ENCODE measurements around the gene LBX2. TPM values are rescaled to one million over a fixed set of nuclear protein-coding genes. Genes with fewer than 3 reads are reported as not detected.
A peak's percentile ranks its signal among the peaks of the same experiment; 100 is the strongest.

The LBX2 gene
- total RNA-seq, 5 donors from 2014 or later (not counting 1 experiment from before 2014, with no cell fraction given), result 0.32 to 0.73 (median 0.66) TPM; not detected in 1

- H3K4me3 ChIP-seq (ENCODE audit: control insufficient read depth in 1 of 2, extremely low read depth in 1 of 2, low read length in 1 of 2), result peak overlapping the region; percentile 45 to 67
- Mint-ChIP-seq H3K27ac (peak overlapping the region; percentile 16 to 60), H3K36me3 (peaks cover 26% of the 10 kb centered on the region), H3K27me3 (peaks cover 55 to 78% of the 10 kb centered on the region in 2 donors), H3K4me3 (peak overlapping the region; percentile 67 to 70 (median 68)), H3K4me1 (peaks cover 50 to 75% (median 64%) of the 10 kb centered on the region in 3 donors), H3K9me3 (no peaks in the 10 kb centered on the region)
- peaks cover 21 to 94% of the 10 kb centered on the region in 2 experiments for H3K27me3 ChIP-seq (replicated peaks in 1 of 2; ENCODE audit: control insufficient read depth in 2 of 2, extremely low read depth in 1 of 2, insufficient read depth in 2 of 2, low read length in 1 of 2)
- ATAC-seq (replicated peaks in 1 of 4) (no peak), DNase-seq (no peak)
- CTCF ChIA-PET, result interaction anchor here in 1 of 2 donors (0.5 kb wide), 1 partner anchor 753 kb away, joined by 5 read pairs; no protein-coding TSS in a partner anchor
- POLR2A ChIA-PET, result no interaction called here
- H3K9me3 ChIP-seq, result no peaks in the 10 kb centered on the region
- no peak overlapping the region for H3K27ac ChIP-seq (ENCODE audit: low read length)
- H3K4me1 ChIP-seq (ENCODE audit: control insufficient read depth in 1 of 2, extremely low read depth in 1 of 2, insufficient read depth in 2 of 2, low read length in 2 of 2), result peaks cover 11 to 72% of the 10 kb centered on the region in 2 experiments
- WGBS (ENCODE audit: insufficient coverage), result 19% methylated on average over 16 of the region's 32 CpGs
- H3K36me3 ChIP-seq (ENCODE audit: control insufficient read depth in 2 of 2, extremely low read depth in 1 of 2, insufficient read depth in 1 of 2, low read length in 1 of 2), result peaks cover 9 to 15% of the 10 kb centered on the region in 2 donors
Observed at GRCh38 chr2:74502147-74502719, 2.8 kb upstream of the LBX2 start.

GRCh38 chr2:74501335-74502071 is 2.1 kb upstream of the LBX2 start:
- Mint-ChIP-seq H3K36me3 (peaks cover 22% of the 10 kb centered on the region), H3K4me1 (peaks cover 43 to 68% (median 57%) of the 10 kb centered on the region in 3 donors), H3K27ac (no peak overlapping the region), H3K4me3 (peak overlapping the region; percentile 67 to 70 (median 68)), H3K9me3 (no peaks in the 10 kb centered on the region), H3K27me3 (peaks cover 54 to 78% of the 10 kb centered on the region in 2 donors)
- 87% methylated on average over 12 of the region's 18 CpGs for WGBS (ENCODE audit: insufficient coverage)
- POLR2A ChIA-PET, result no interaction called here
- Histone ChIP-seq H3K4me1 (ENCODE audit: control insufficient read depth in 1 of 2, extremely low read depth in 1 of 2, insufficient read depth in 2 of 2, low read length in 2 of 2) (peaks cover 9 to 66% of the 10 kb centered on the region in 2 experiments), H3K27ac (ENCODE audit: low read length) (no peak overlapping the region), H3K4me3 (ENCODE audit: control insufficient read depth in 1 of 2, extremely low read depth in 1 of 2, low read length in 1 of 2) (no peak overlapping the region), H3K9me3 (no peaks in the 10 kb centered on the region), H3K36me3 (ENCODE audit: control insufficient read depth in 2 of 2, extremely low read depth in 1 of 2, insufficient read depth in 1 of 2, low read length in 1 of 2) (peaks cover 9 to 15% of the 10 kb centered on the region in 2 donors), H3K27me3 (replicated peaks in 1 of 2; ENCODE audit: control insufficient read depth in 2 of 2, extremely low read depth in 1 of 2, insufficient read depth in 2 of 2, low read length in 1 of 2) (peaks cover 23 to 89% of the 10 kb centered on the region in 2 experiments)
- CTCF ChIA-PET, result interaction anchor here in 1 of 2 donors (0.5 kb wide), 2 partner anchors 100 to 752 kb away, joined by 4 to 5 read pairs; no protein-coding TSS in a partner anchor
- no peak for DNase-seq
- no peak for ATAC-seq (replicated peaks in 1 of 4)

GRCh38 chr2:74500578-74500946 is 1.2 kb upstream of the LBX2 start:
- ChIA-PET POLR2A (no interaction called here), CTCF (interaction anchor here (1.0 to 1.4 kb wide), 2 partner anchors 87 to 672 kb away, joined by 3 read pairs; no protein-coding TSS in a partner anchor)
- Histone ChIP-seq H3K9me3 (no peaks in the 10 kb centered on the region), H3K27me3 (replicated peaks in 1 of 2; ENCODE audit: control insufficient read depth in 2 of 2, extremely low read depth in 1 of 2, insufficient read depth in 2 of 2, low read length in 1 of 2) (peaks cover 23 to 81% of the 10 kb centered on the region in 2 experiments), H3K4me1 (ENCODE audit: control insufficient read depth in 1 of 2, extremely low read depth in 1 of 2, insufficient read depth in 2 of 2, low read length in 2 of 2) (peaks cover 7 to 57% of the 10 kb centered on the region in 2 experiments), H3K4me3 (ENCODE audit: control insufficient read depth in 1 of 2, extremely low read depth in 1 of 2, low read length in 1 of 2) (no peak overlapping the region), H3K36me3 (ENCODE audit: control insufficient read depth in 2 of 2, extremely low read depth in 1 of 2, insufficient read depth in 1 of 2, low read length in 1 of 2) (peaks cover 5 to 10% of the 10 kb centered on the region in 2 donors), H3K27ac (ENCODE audit: low read length) (no peak overlapping the region)
- Mint-ChIP-seq H3K36me3 (peaks cover 17% of the 10 kb centered on the region), H3K4me3 (peak overlapping the region in 1 of 3 donors; percentile 82), H3K27ac (no peak overlapping the region), H3K9me3 (no peaks in the 10 kb centered on the region), H3K27me3 (peaks cover 53 to 75% of the 10 kb centered on the region in 2 donors), H3K4me1 (peaks cover 41 to 63% (median 53%) of the 10 kb centered on the region in 3 donors)
- DNase-seq, result no peak
- ATAC-seq (replicated peaks in 1 of 4), result no peak

DNA sequence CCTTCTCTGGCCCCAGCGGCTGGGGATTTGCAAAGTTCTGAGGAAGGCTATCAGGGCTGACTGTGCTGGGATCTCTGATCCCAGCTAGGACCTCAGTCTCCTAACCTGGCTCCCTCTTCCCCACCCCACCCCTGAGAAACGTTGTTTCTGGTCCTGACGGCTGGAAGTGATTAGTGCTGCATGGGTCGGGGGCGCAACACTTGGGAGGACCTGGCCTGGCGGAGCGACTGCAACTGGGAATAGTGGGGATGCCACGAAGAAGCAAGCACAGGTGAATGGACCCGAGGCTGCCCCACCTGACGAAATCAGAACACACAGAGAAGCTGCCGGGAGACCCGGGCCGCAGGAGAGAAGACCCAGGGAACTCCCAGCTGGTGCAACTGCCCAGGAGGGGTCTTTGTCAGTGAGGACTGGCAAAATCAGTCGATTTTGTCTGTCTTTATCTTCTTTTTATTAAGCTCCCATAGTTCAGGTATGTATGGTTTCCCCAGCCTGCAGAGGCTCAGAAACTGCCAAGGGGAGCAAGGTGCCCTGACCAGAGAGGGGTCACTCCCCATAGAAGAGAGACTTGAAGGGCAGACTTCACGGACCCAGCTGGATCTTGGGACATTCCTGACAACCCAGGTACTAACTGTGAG is 656 bp upstream of the LBX2 start:
- Histone ChIP-seq H3K27ac (ENCODE audit: low read length) (no peak overlapping the region), H3K27me3 (replicated peaks in 1 of 2; ENCODE audit: control insufficient read depth in 2 of 2, extremely low read depth in 1 of 2, insufficient read depth in 2 of 2, low read length in 1 of 2) (peaks cover 23 to 76% of the 10 kb centered on the region in 2 experiments), H3K9me3 (no peaks in the 10 kb centered on the region), H3K4me1 (ENCODE audit: control insufficient read depth in 1 of 2, extremely low read depth in 1 of 2, insufficient read depth in 2 of 2, low read length in 2 of 2) (peaks cover 6 to 54% of the 10 kb centered on the region in 2 experiments), H3K4me3 (ENCODE audit: control insufficient read depth in 1 of 2, extremely low read depth in 1 of 2, low read length in 1 of 2) (no peak overlapping the region), H3K36me3 (ENCODE audit: control insufficient read depth in 2 of 2, extremely low read depth in 1 of 2, insufficient read depth in 1 of 2, low read length in 1 of 2) (peaks cover under 1 to 5% of the 10 kb centered on the region in 2 donors)
- WGBS (ENCODE audit: insufficient coverage), result 63% methylated on average over 10 of the region's 15 CpGs
- Mint-ChIP-seq H3K4me1 (peaks cover 37 to 58% (median 51%) of the 10 kb centered on the region in 3 donors), H3K36me3 (peaks cover 12% of the 10 kb centered on the region), H3K27ac (no peak overlapping the region), H3K9me3 (no peaks in the 10 kb centered on the region), H3K27me3 (peaks cover 51 to 70% of the 10 kb centered on the region in 2 donors), H3K4me3 (peak overlapping the region in 2 of 3 donors; percentile 13 to 82)
- DNase-seq (no peak), ATAC-seq (replicated peaks in 1 of 4) (no peak)
- ChIA-PET POLR2A (no interaction called here), CTCF (interaction anchor here (1.0 to 1.4 kb wide), 2 partner anchors 87 to 672 kb away, joined by 3 read pairs; no protein-coding TSS in a partner anchor)

GRCh38 chr2:74498500-74499266 is 720 bp downstream of the LBX2 start:
- DNase-seq (peak in 2 of 35 experiments; percentile 15 to 27), ATAC-seq (replicated peaks in 1 of 4) (peak; percentile 23 to 41 (median 30))
- Mint-ChIP-seq H3K4me1 (peaks cover 25 to 44% (median 40%) of the 10 kb centered on the region in 3 donors), H3K27me3 (peaks cover 39 to 56% of the 10 kb centered on the region in 2 donors), H3K27ac (peak overlapping the region in 1 of 2 donors; percentile 52), H3K4me3 (peak overlapping the region; percentile 76 to 82 (median 81)), H3K36me3 (peaks cover 7% of the 10 kb centered on the region), H3K9me3 (no peaks in the 10 kb centered on the region)
- no peaks in the 10 kb centered on the region for H3K9me3 ChIP-seq
- CTCF ChIA-PET, result interaction anchor here in 1 of 2 donors (0.6 kb wide), 1 partner anchor 519 kb away, joined by 3 read pairs; no protein-coding TSS in a partner anchor
- peaks cover 17 to 64% of the 10 kb centered on the region in 2 experiments for H3K27me3 ChIP-seq (replicated peaks in 1 of 2; ENCODE audit: control insufficient read depth in 2 of 2, extremely low read depth in 1 of 2, insufficient read depth in 2 of 2, low read length in 1 of 2)
- no peak overlapping the region for H3K27ac ChIP-seq (ENCODE audit: low read length)
- 2% methylated on average over 39 of the region's 41 CpGs for WGBS (ENCODE audit: insufficient coverage)
- peaks cover 6 to 48% of the 10 kb centered on the region in 2 experiments for H3K4me1 ChIP-seq (ENCODE audit: control insufficient read depth in 1 of 2, extremely low read depth in 1 of 2, insufficient read depth in 2 of 2, low read length in 2 of 2)
- peak overlapping the region; percentile 48 to 61 for H3K4me3 ChIP-seq (ENCODE audit: control insufficient read depth in 1 of 2, extremely low read depth in 1 of 2, low read length in 1 of 2)
- POLR2A ChIA-PET, result interaction anchor here in 1 of 2 donors (0.6 kb wide), 1 partner anchor 25 kb away, joined by 3 read pairs; no protein-coding TSS in a partner anchor
- H3K36me3 ChIP-seq (ENCODE audit: control insufficient read depth in 2 of 2, extremely low read depth in 1 of 2, insufficient read depth in 1 of 2, low read length in 1 of 2), result peaks cover 0 to 4% of the 10 kb centered on the region in 2 donors

All from T-cell (primary cell).